Activated B cell treated with CpG ODN at 0.5 μM for 24 hours (primary cell): ENCODE measurements around the gene LCLAT1. TPM values are rescaled to one million over a fixed set of nuclear protein-coding genes. Genes with fewer than 3 reads are reported as not detected.

Experiments used
- ATAC-seq: fragments of 200-7000 bp; cut with Tn5 transposase; one replicate; pipeline ENCODE4 v1.10.0; 2021; ENCODE audit warnings: low read depth, mild to moderate bottlenecking, moderate library complexity
- CTCF ChIA-PET: fragments of 350-600 bp; sonication (Branson Sonifier 250); formaldehyde crosslinking; loops from one replicate; lab custom pipeline; 2021; ENCODE audit warnings: antibody characterized with exemption; lab: Charles Lee
- POLR2A ChIA-PET: fragments of 350-600 bp; sonication (Branson Sonifier 250); formaldehyde crosslinking; loops from one replicate; lab custom pipeline; 2021; ENCODE audit warnings: antibody characterized with exemption; lab: Charles Lee
- DNase-seq: peaks from one replicate; pipeline ENCODE4 v3.0.0; 2022
- H3K27ac Mint-ChIP-seq: one replicate; pipeline ENCODE4 v1.8.0; 2020; ENCODE audit warnings: mixed read lengths
- H3K27me3 Mint-ChIP-seq: one replicate; pipeline ENCODE4 v1.8.0; 2021; ENCODE audit warnings: mixed read lengths
- H3K36me3 Mint-ChIP-seq: one replicate; pipeline ENCODE4 v1.8.0; 2021; ENCODE audit warnings: low read depth, mixed read lengths
- H3K4me1 Mint-ChIP-seq: one replicate; pipeline ENCODE4 v1.8.0; 2021; ENCODE audit warnings: mixed read lengths
- H3K4me3 Mint-ChIP-seq: one replicate; pipeline ENCODE4 v1.8.0; 2020; ENCODE audit warnings: mild to moderate bottlenecking, mixed read lengths
- H3K9me3 Mint-ChIP-seq: one replicate; pipeline ENCODE4 v1.8.0; 2020; ENCODE audit warnings: mixed read lengths
- CTCF ChIP-seq: fragments of 200-600 bp; IDR thresholded peaks from one replicate; pipeline ENCODE4 v1.8.0; 2022; ENCODE audit warnings: antibody characterized with exemption, mild to moderate bottlenecking
- intact Hi-C: fragments of 100-400 bp; cut with micrococcal nuclease; formaldehyde crosslinking; loops from one replicate; pipeline ENCODE4 v1.15.1; 2024
- total RNA-seq: library from RNA; stranded (reverse); gene quantifications from 2 replicates; pipeline ENCODE4 v1.2.3, GENCODE V29; 2022

The LCLAT1 gene
- total RNA-seq, 1 donor from 2014 or later, result 25.9 TPM

GRCh38 chr2:30684996-30685395 is 237.9 kb downstream of the LCLAT1 start:
- CTCF ChIA-PET, result no interaction called here
- Mint-ChIP-seq H3K27ac (no peak overlapping the region), H3K4me1 (peaks cover 10% of the 10 kb centered on the region), H3K4me3 (no peak overlapping the region), H3K27me3 (no peaks in the 10 kb centered on the region), H3K36me3 (no peaks in the 10 kb centered on the region), H3K9me3 (no peaks in the 10 kb centered on the region)
- POLR2A ChIA-PET, result no interaction called here
- intact Hi-C loops, result no loop called here
- DNase-seq, result no peak
- no peak for ATAC-seq
- TF ChIP-seq CTCF, result no peak

GRCh38 chr2:30686000-30686399 is 239.0 kb downstream of the LCLAT1 start:
- no peaks in the 10 kb centered on the region for H3K36me3 Mint-ChIP-seq
- DNase-seq (no peak), ATAC-seq (no peak)
- no peaks in the 10 kb centered on the region for H3K27me3 Mint-ChIP-seq
- peaks cover 10% of the 10 kb centered on the region for H3K4me1 Mint-ChIP-seq
- no peaks in the 10 kb centered on the region for H3K9me3 Mint-ChIP-seq
- intact Hi-C loops, result no loop called here
- CTCF ChIA-PET, result interaction anchor here (1.5 to 1.8 kb wide), 2 partner anchors 477 to 522 kb away, joined by 3 to 5 read pairs; no protein-coding TSS in a partner anchor
- no peak overlapping the region for H3K27ac Mint-ChIP-seq
- POLR2A ChIA-PET, result interaction anchor here (0.6 kb wide), 1 partner anchor 555 kb away, joined by 4 read pairs; no protein-coding TSS in a partner anchor
- H3K4me3 Mint-ChIP-seq, result no peak overlapping the region
- TF ChIP-seq CTCF, result no peak

GRCh38 chr2:30686669-30687068 is 239.6 kb downstream of the LCLAT1 start:
- POLR2A ChIA-PET, result interaction anchor here (0.7 kb wide), 1 partner anchor 507 kb away, joined by 3 read pairs; no protein-coding TSS in a partner anchor
- no peak for DNase-seq
- intact Hi-C loops, result no loop called here
- Mint-ChIP-seq H3K4me3 (no peak overlapping the region), H3K36me3 (no peaks in the 10 kb centered on the region), H3K9me3 (no peaks in the 10 kb centered on the region), H3K27me3 (no peaks in the 10 kb centered on the region), H3K27ac (no peak overlapping the region), H3K4me1 (peaks cover 10% of the 10 kb centered on the region)
- no peak for TF ChIP-seq CTCF
- ATAC-seq, result no peak
- CTCF ChIA-PET, result interaction anchor here (1.5 to 1.8 kb wide), 2 partner anchors 478 to 522 kb away, joined by 3 to 5 read pairs; no protein-coding TSS in a partner anchor

GRCh38 chr2:30688956-30689401 is 241.9 kb downstream of the LCLAT1 start:
- ChIA-PET POLR2A (no interaction called here), CTCF (interaction anchor here (1.5 kb wide), 1 partner anchor 524 kb away, joined by 4 read pairs; no protein-coding TSS in a partner anchor)
- no peak for TF ChIP-seq CTCF
- H3K27ac Mint-ChIP-seq, result no peak overlapping the region
- no peaks in the 10 kb centered on the region for H3K36me3 Mint-ChIP-seq
- H3K27me3 Mint-ChIP-seq, result no peaks in the 10 kb centered on the region
- no peak overlapping the region for H3K4me3 Mint-ChIP-seq
- intact Hi-C loops, result no loop called here
- ATAC-seq (no peak), DNase-seq (no peak)
- H3K9me3 Mint-ChIP-seq, result no peaks in the 10 kb centered on the region
- H3K4me1 Mint-ChIP-seq, result no peaks in the 10 kb centered on the region

GRCh38 chr2:30689496-30690125 is 242.6 kb downstream of the LCLAT1 start:
- Mint-ChIP-seq H3K27me3 (no peaks in the 10 kb centered on the region), H3K4me3 (no peak overlapping the region), H3K27ac (no peak overlapping the region), H3K9me3 (no peaks in the 10 kb centered on the region), H3K36me3 (no peaks in the 10 kb centered on the region), H3K4me1 (no peaks in the 10 kb centered on the region)
- ATAC-seq (no peak), DNase-seq (no peak)
- TF ChIP-seq CTCF, result no peak
- intact Hi-C loops, result no loop called here
- ChIA-PET POLR2A (no interaction called here), CTCF (interaction anchor here (1.5 kb wide), 1 partner anchor 524 kb away, joined by 4 read pairs; no protein-coding TSS in a partner anchor)
